GM21423 (cell line): ENCODE results near the gene SMC4.

ENCODE experiments used
- ATAC-seq: cut with Tn5 transposase; IDR thresholded peaks from one replicate; pipeline ENCODE4 v1.9.1; 2021; ENCODE audit warnings: mild to moderate bottlenecking, moderate library complexity; ENCODE audit not compliant: unreplicated experiment

The SMC4 gene

DNA sequence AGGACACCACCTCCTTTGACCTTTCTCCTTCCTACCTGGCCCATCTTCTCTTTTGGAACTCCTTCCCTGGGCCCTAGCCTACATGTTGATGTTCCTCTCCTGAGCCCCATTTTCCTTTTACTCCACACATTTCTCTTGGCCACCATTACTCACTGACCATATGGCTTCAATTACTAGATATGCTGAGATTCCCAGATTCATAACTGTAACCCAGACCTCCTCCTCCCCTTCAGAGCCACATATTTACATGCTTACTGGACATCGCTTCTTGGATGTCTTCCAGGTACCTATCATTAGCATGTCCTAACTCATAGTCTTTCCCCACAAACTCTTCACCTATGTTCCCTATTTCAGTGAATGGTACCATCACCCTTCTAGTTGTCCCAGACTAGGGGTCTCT, 74.5 kb downstream of the SMC4 start:
- ATAC-seq: no peak

GRCh38 chr3:160474416-160474838, 75.0 kb downstream of the SMC4 start:
- ATAC-seq: no peak

- no peak for ATAC-seq
Measured at GRCh38 chr3:160475153-160475552, 75.7 kb downstream of the SMC4 start.

DNA sequence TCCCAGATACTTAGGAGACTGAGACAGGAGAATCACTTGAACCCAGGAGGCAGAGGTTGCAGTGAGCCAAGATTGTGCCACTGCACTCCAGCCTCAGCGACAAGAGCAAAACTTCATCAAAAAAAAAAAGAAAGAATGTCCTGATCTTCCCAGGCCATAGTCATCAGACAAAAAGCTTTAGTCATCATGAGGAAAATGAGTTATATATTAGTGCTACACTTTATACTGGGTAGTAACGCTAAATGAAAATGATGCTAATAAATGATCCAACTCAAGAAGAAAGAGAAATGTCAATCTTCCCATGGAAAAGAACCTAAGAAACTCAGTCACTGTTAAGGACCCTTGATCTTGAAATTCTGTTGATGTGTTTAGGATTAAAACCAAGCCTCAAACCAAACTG, 76.4 kb downstream of the SMC4 start:
- no peak for ATAC-seq

DNA sequence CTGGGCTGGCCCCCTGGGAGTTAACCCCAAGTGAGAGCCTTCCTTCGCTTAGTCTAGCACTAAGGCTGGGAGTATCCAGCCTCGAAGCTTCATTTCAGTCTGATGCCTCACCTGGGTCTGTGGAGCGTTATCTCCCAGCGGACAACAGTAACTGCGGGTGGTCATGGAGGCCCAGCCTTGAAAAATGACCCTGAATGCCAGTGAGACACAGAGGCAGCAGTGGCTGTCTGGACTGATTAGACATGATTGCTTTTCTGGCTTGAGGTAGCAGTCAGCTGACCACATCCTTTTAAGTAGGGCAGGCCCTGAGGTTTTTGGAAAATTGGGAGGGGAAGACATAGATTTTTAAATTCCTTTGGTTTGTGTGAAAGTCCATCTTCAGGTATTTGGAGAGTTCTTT, 78.3 kb downstream of the SMC4 start:
- ATAC-seq: no peak

DNA sequence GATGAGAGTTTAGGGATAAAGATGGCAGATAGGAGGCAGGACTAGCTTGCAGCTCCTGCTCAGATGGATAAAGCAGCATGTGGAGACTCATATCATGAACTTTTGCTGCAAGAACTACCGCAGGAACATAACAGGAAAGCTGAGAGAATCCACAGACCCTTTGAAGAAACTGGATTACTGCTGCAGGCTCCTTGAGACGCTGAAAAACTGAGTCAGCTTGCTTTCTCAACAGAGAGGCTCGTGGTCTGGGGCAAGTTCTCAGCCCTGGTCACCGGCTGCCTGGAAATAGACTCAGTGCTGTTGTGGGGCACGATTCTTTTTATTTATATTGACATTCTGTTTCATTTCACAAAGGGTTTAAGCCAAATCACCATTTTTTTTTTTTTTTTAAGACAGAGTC, 78.9 kb downstream of the SMC4 start:
- ATAC-seq: no peak

GRCh38 chr3:160479376-160479775, 79.9 kb downstream of the SMC4 start:
- no peak for ATAC-seq

DNA sequence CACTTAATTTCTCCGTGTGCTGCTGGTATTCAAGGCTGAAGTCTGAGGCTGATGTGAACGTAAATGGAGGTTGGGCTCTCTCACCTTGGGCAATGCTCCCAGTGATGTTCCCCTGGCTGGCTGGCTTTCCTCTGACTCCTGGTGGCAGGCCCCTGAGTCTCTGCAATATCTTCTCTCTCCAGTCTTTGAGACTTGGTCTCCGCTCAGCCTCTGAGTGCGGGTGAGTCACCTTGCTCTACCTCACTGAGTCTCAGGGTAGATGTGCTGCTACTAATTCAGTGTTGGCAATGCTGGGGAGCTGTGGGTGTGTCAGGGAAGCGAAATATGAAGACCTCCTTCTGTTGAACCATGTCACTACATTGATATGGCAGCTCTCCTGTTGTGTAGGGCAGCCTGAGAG, 81.5 kb downstream of the SMC4 start:
- no peak for ATAC-seq

DNA sequence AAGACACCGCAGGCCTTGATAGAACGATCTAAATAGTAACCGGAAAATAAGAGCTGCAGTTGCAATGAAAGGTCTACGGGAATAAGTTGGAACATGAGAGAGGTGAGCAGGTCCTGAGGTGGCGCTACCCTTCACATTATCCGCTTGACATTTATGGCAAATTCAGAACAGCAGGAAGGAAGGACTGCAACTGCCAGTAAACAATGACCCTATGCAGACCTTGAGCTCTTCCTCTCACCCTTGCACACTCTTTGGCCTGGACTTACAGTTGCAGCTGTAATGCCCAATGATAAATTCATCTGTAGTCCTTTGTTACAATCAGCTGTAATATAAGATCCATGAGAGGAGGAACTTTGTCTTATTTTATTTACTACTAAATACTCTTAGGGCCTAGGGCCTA, 82.4 kb downstream of the SMC4 start:
- ATAC-seq: no peak

DNA sequence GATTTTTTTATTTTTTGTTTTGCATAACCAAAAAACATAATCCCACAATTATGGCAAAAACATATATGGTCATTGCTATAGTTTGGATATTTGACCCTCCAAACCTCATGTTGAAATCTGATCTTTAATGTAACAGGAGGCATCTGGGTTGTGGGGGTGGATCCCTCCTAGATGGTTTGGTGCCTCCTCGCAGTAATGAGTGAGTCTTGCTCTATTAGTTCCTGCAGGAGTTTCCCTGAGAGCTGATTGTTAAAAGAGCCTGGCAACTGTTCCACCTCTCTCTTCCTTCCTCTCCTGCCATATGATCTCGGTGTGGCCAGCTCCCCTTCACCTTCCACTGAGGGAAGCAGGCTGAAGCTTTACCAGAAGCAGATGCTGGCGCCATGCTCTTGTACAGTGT, 83.3 kb downstream of the SMC4 start:
- no peak for ATAC-seq
